LHCN-M2 (cell line): ENCODE results near the gene ZFP36L1. TPM values are rescaled to one million over a fixed set of nuclear protein-coding genes. Genes with fewer than 3 reads are reported as not detected.

Source experiments
- DNase-seq: peaks from one replicate; pipeline ENCODE4 v3.0.0-alpha.2; 2012; ENCODE audit warnings: low read depth
- polyA plus RNA-seq: library from polyadenylated mRNA; unstranded; fragments of >200 nt; gene quantifications from one replicate; pipeline ENCODE4 v1.2.1, GENCODE V29; 2012; ENCODE audit warnings: missing spikeins
- total RNA-seq: library from RNA; depleted of rRNA; stranded (reverse); fragments of >200 nt; gene quantifications from 2 replicates; pipeline ENCODE4 v1.2.3, GENCODE V29; 2014; rRNA removed

The ZFP36L1 gene
- 238 and 342 TPM in 2 replicates for total RNA-seq
- polyA plus RNA-seq, result 251 TPM

GRCh38 chr14:68792979-68793733, at the start of gene ZFP36L1:
TSS of gene ZFP36L1 (minus strand) at chr14:68793067. CDS start at chr14:68792938, 129 bp downstream.
- DNase-seq, result peak; percentile 99

- DNase-seq, result no peak
Observed at GRCh38 chr14:68842298-68842697, 49.4 kb upstream of the ZFP36L1 start.

- peak; percentile 64 for DNase-seq
Observed at GRCh38 chr14:68841016-68841809, 48.3 kb upstream of the ZFP36L1 start.

- DNase-seq, result no peak
Observed at GRCh38 chr14:68840454-68840853, 47.6 kb upstream of the ZFP36L1 start.

- no peak for DNase-seq
Observed at GRCh38 chr14:68836082-68836481, 43.2 kb upstream of the ZFP36L1 start.

GRCh38 chr14:68834816-68835215, 41.9 kb upstream of the ZFP36L1 start:
- DNase-seq, result no peak

- DNase-seq, result no peak
Observed at GRCh38 chr14:68828698-68829097, 35.8 kb upstream of the ZFP36L1 start.

GRCh38 chr14:68825729-68826128, 32.9 kb upstream of the ZFP36L1 start:
- DNase-seq, result no peak

- DNase-seq, result peak; percentile 82
Observed at GRCh38 chr14:68824517-68825347, 31.9 kb upstream of the ZFP36L1 start.

GRCh38 chr14:68824207-68824516, 31.3 kb upstream of the ZFP36L1 start:
- no peak for DNase-seq

- DNase-seq, result no peak
Observed at GRCh38 chr14:68823434-68824206, 30.8 kb upstream of the ZFP36L1 start.

GRCh38 chr14:68822926-68823325, 30.1 kb upstream of the ZFP36L1 start:
- no peak for DNase-seq

- no peak for DNase-seq
Observed at GRCh38 chr14:68822132-68822651, 29.3 kb upstream of the ZFP36L1 start.

GRCh38 chr14:68820999-68821683, 28.3 kb upstream of the ZFP36L1 start:
- DNase-seq, result no peak

- DNase-seq, result no peak
Observed at GRCh38 chr14:68820536-68820935, 27.7 kb upstream of the ZFP36L1 start.

- DNase-seq, result no peak
Observed at GRCh38 chr14:68820119-68820518, 27.3 kb upstream of the ZFP36L1 start.

GRCh38 chr14:68819260-68819691, 26.4 kb upstream of the ZFP36L1 start:
- DNase-seq, result no peak

GRCh38 chr14:68817506-68818212, 24.8 kb upstream of the ZFP36L1 start:
- DNase-seq, result no peak

- DNase-seq, result no peak
Observed at GRCh38 chr14:68816943-68817430, 24.1 kb upstream of the ZFP36L1 start.
